ENCODE data around the gene CPT2. TPM values are rescaled to one million over a fixed set of nuclear protein-coding genes. Genes with fewer than 3 reads are reported as not detected.

The CPT2 gene
- total and polyA plus RNA-seq, 2 of the 13 experiments (the other 11 are each of a cell fraction or from before 2014, with no cell fraction given) = 12.6 to 14.6 TPM

GRCh38 chr1:53238197-53239155 is 41.9 kb downstream of the CPT2 start, which contains the start of gene MAGOH (continued):
- TF ChIP-seq ZNF34 (CRISPR knock-in tag; IDR thresholded peaks at IDR 0.05; ENCODE audit: borderline replicate concordance) (peak; percentile 87; the same call in 1 of the 2 replicates), PBX2 (CRISPR knock-in tag; IDR thresholded peaks at IDR 0.05) (no peak), ZNF496 (CRISPR knock-in tag; IDR thresholded peaks at IDR 0.05; ENCODE audit: insufficient replicate concordance) (no peak), ZBTB46 (CRISPR knock-in tag; IDR thresholded peaks at IDR 0.05; ENCODE audit: borderline replicate concordance) (no peak; the same call in 1 of the 2 replicates), TAF15 (IDR thresholded peaks at IDR 0.05; ENCODE audit: low read depth, low read length, poor library complexity, severe bottlenecking) (peak; percentile 48), ZNF616 (CRISPR knock-in tag; IDR thresholded peaks at IDR 0.05; ENCODE audit: low read depth) (peak; percentile 75; the same call in 1 of the 2 replicates), MED8 (CRISPR knock-in tag; IDR thresholded peaks at IDR 0.05; ENCODE audit: insufficient replicate concordance) (peak; percentile 73), NFAT5 (CRISPR knock-in tag; IDR thresholded peaks at IDR 0.05) (no peak), NFKB2 (CRISPR knock-in tag; IDR thresholded peaks at IDR 0.05; ENCODE audit: borderline replicate concordance) (peak; percentile 81; the same call in 1 of the 2 replicates), MTERF4 (CRISPR knock-in tag; IDR thresholded peaks at IDR 0.05) (0 out of 2 replicates have a peak, but pooled peaks have one; percentile 60), ARNT2 (CRISPR knock-in tag; IDR thresholded peaks at IDR 0.05; ENCODE audit: low read depth) (peak; percentile 80; the same call in 1 of the 2 replicates), PATZ1 (CRISPR knock-in tag; IDR thresholded peaks at IDR 0.05) (peak; percentile 84), ADNP (CRISPR knock-in tag; IDR thresholded peaks at IDR 0.05) (no peak), ZBTB8A (CRISPR knock-in tag; IDR thresholded peaks at IDR 0.05; ENCODE audit: borderline replicate concordance, low read depth) (no peak), FOXK1 (CRISPR knock-in tag; IDR thresholded peaks at IDR 0.05; ENCODE audit: borderline replicate concordance, low read depth) (peak; percentile 98)
